Right lobe of liver (tissue), 4 donors: ENCODE measurements around the gene NUB1.

Experiments used
- POLR2A ChIP-seq: fragments of 450-650 bp; IDR thresholded peaks from one replicate; pipeline ENCODE4 v1.6.1; 2017; ENCODE audit warnings: antibody characterized with exemption, mild to moderate bottlenecking
- TF ChIP-seq, protein P1 (sequence below), 4 donors: fragments of 200-600 bp in 3 of 4; fragments of 450-650 bp in 1 of 4; IDR thresholded peaks; one replicate each; pipeline versions ENCODE4 v1.5.1 to v1.8.0; 2016 to 2022; ENCODE audit warnings: antibody characterized with exemption in 4 of 4, mild to moderate bottlenecking in 2 of 4
- donor health status: DM: no; HTN: no; CAD: no.
- donor health status: DM: no; HTN: no; CAD: no.
- donor health status: DM: no; HTN: yes; CAD: no.

DNA sequence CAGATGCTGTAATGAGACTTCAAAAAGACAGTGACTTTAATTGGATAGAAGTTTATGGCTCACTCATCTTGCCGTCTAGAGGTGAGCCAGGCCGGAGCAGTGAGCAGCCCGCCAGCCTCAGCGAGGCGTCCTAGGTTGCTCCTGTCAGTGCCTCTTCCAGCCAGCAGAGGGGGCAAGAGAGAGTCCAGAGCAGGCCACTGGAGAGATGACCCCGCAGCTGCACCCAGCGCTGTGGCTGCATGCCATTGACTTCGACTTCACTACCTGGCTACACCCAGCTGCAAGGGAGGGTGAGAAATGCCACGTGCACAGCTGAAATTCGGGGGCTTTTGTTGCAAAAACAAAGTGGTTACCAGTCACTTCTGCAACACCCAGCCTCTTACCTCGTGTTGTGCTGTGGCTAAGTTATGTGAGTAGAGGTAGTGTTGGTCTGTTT, 26.5 kb downstream of the NUB1 start:
- TF ChIP-seq, protein P1, sequence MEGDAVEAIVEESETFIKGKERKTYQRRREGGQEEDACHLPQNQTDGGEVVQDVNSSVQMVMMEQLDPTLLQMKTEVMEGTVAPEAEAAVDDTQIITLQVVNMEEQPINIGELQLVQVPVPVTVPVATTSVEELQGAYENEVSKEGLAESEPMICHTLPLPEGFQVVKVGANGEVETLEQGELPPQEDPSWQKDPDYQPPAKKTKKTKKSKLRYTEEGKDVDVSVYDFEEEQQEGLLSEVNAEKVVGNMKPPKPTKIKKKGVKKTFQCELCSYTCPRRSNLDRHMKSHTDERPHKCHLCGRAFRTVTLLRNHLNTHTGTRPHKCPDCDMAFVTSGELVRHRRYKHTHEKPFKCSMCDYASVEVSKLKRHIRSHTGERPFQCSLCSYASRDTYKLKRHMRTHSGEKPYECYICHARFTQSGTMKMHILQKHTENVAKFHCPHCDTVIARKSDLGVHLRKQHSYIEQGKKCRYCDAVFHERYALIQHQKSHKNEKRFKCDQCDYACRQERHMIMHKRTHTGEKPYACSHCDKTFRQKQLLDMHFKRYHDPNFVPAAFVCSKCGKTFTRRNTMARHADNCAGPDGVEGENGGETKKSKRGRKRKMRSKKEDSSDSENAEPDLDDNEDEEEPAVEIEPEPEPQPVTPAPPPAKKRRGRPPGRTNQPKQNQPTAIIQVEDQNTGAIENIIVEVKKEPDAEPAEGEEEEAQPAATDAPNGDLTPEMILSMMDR (IDR thresholded peaks at IDR 0.05): peak; percentile 95 to 98 (median 97)
- TF ChIP-seq POLR2A: no peak
